ENCODE data around the gene ROBO3. TPM values are rescaled to one million over a fixed set of nuclear protein-coding genes. Genes with fewer than 3 reads are reported as not detected.

ROBO3 gene
- 10 to 100 TPM in 2 of 4 donors, 1 to 10 TPM in 2; 7.1 to 21.8 (median 11.1) TPM for total RNA-seq

GRCh38 chr11:124865181-124865901 is at the start of gene ROBO3:
ROBO3 (plus strand) TSS chr11:124865432; CDS start chr11:124865578, 146 bp downstream.
- no peaks in the 10 kb centered on the region for H3K36me3 ChIP-seq
- peak within 1 kb of the TSS in 1 of 2 donors; percentile 15 for H3K4me3 ChIP-seq
- H3K27ac ChIP-seq: no peak within 1 kb of the TSS
- DNase-seq: no peak
- no peaks in the 10 kb centered on the region for H3K9me3 ChIP-seq
- TF ChIP-seq POLR2A (IDR thresholded peaks at IDR 0.05): no peak
- TF ChIP-seq, protein P1, sequence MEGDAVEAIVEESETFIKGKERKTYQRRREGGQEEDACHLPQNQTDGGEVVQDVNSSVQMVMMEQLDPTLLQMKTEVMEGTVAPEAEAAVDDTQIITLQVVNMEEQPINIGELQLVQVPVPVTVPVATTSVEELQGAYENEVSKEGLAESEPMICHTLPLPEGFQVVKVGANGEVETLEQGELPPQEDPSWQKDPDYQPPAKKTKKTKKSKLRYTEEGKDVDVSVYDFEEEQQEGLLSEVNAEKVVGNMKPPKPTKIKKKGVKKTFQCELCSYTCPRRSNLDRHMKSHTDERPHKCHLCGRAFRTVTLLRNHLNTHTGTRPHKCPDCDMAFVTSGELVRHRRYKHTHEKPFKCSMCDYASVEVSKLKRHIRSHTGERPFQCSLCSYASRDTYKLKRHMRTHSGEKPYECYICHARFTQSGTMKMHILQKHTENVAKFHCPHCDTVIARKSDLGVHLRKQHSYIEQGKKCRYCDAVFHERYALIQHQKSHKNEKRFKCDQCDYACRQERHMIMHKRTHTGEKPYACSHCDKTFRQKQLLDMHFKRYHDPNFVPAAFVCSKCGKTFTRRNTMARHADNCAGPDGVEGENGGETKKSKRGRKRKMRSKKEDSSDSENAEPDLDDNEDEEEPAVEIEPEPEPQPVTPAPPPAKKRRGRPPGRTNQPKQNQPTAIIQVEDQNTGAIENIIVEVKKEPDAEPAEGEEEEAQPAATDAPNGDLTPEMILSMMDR (IDR thresholded peaks at IDR 0.05): no peak
- peaks cover 40 to 70% of the 10 kb centered on the region in 2 donors for H3K27me3 ChIP-seq
- intact Hi-C loops (cut with DNase I; ENCODE audit: low total_unique reads): no loop called here
- peaks cover 0 to 14% of the 10 kb centered on the region in 2 donors for H3K4me1 ChIP-seq

DNA sequence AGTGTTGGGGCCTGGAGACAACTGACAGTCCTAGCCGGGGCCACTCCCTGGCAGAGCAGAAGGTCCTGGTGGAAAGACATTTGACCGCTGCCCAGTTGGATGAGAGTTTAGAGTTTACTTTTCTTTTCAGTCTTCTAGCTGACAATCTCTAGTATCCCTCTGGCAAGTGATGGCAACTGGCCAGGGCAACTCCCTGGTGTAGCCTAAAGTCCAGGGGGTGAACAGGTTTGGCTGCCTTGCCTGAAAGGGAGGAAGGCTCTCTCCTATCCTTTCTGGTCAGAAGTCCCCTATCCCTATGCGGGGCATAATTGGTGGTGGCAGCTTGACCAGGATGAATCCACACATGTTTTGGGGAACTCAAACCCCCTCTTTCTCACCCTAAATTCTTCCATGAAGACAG is 48.2 kb upstream of the ROBO3 start:
- no peaks in the 10 kb centered on the region for H3K36me3 ChIP-seq

GRCh38 chr11:124821995-124822730 is 43.1 kb upstream of the ROBO3 start:
- Histone ChIP-seq H3K36me3 (no peaks in the 10 kb centered on the region), H3K4me1 (no peaks in the 10 kb centered on the region), H3K4me3 (no peak overlapping the region), H3K27me3 (no peaks in the 10 kb centered on the region), H3K27ac (no peak overlapping the region), H3K9me3 (no peaks in the 10 kb centered on the region)
- no peak for TF ChIP-seq POLR2A (IDR thresholded peaks at IDR 0.05)
- TF ChIP-seq, protein P1 (IDR thresholded peaks at IDR 0.05): no peak
- no peak for DNase-seq
- intact Hi-C loops (cut with DNase I; ENCODE audit: low total_unique reads): no loop called here

More for the DNA sequence above, 48.2 kb upstream of the ROBO3 start:
- H3K27me3 ChIP-seq: peaks cover 0 to 10% of the 10 kb centered on the region in 2 donors
- no peaks in the 10 kb centered on the region for H3K4me1 ChIP-seq
- DNase-seq: no peak
- TF ChIP-seq, protein P1 (IDR thresholded peaks at IDR 0.05): no peak
- no peak for TF ChIP-seq POLR2A (IDR thresholded peaks at IDR 0.05)
- no peak overlapping the region for H3K27ac ChIP-seq
- intact Hi-C loops (cut with DNase I; ENCODE audit: low total_unique reads): no loop called here
- H3K9me3 ChIP-seq: no peaks in the 10 kb centered on the region
- H3K4me3 ChIP-seq: no peak overlapping the region

- no peak overlapping the region for H3K27ac ChIP-seq
- H3K4me3 ChIP-seq: no peak overlapping the region
- H3K4me1 ChIP-seq: no peaks in the 10 kb centered on the region
- no peaks in the 10 kb centered on the region for H3K27me3 ChIP-seq
- H3K36me3 ChIP-seq: no peaks in the 10 kb centered on the region
- no peaks in the 10 kb centered on the region for H3K9me3 ChIP-seq
- intact Hi-C loops (cut with DNase I; ENCODE audit: low total_unique reads): no loop called here
- DNase-seq: no peak
- no peak for TF ChIP-seq POLR2A (IDR thresholded peaks at IDR 0.05)
Measured at GRCh38 chr11:124823512-124824376, 41.5 kb upstream of the ROBO3 start.

DNA sequence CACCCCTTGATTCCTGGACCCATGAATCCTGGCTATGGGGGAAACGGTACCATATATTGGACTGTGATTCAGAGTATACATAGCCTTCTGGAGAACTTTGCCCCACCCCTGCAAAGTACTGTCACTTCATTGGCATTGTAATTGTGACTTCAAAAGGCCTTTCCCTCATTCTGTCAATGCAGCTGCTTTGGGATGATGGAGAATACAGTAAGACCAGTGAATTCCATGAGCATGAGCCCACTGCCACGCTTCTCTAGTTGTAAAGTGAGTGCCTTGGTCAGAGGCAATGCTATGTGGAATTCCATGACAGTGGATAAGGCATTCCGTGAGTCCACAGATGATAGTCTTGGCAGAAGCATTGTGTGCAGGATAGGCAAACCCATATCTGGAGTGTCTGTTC is 39.4 kb upstream of the ROBO3 start:
- Histone ChIP-seq H3K36me3 (no peaks in the 10 kb centered on the region), H3K4me3 (no peak overlapping the region), H3K4me1 (no peaks in the 10 kb centered on the region), H3K9me3 (no peaks in the 10 kb centered on the region), H3K27ac (no peak overlapping the region), H3K27me3 (no peaks in the 10 kb centered on the region)
- intact Hi-C loops (cut with DNase I; ENCODE audit: low total_unique reads): no loop called here
- TF ChIP-seq, protein P1 (IDR thresholded peaks at IDR 0.05): no peak
- no peak for TF ChIP-seq POLR2A (IDR thresholded peaks at IDR 0.05)
- DNase-seq: no peak

Measured in uterus (tissue), 4 donors.